K562 (cell line): ENCODE data around the gene IL1F10. TPM values are rescaled to one million over a fixed set of nuclear protein-coding genes. Genes with fewer than 3 reads are reported as not detected.

Experiments used
- ATAC-seq: fragments of 200-7000 bp; cut with Tn5 transposase; 3 replicates; pipeline ENCODE4 v1.9.1; 2020; ENCODE audit warnings: moderate library complexity
- BruUV-seq: library from RNA; stranded (reverse); fragments of 400-500 nt; replicated peaks from 2 replicates; lab custom pipeline; 2021; lab: Mats Ljungman, UMichigan
- CTCF ChIA-PET: fragments of 300-600 bp; formaldehyde crosslinking; extraction: SDS; loops from one replicate; lab custom pipeline; 2021; ENCODE audit warnings: low intra/inter-chr PET ratio; lab: Yijun Ruan, JAX
- POLR2A ChIA-PET: fragments of 300-600, 350-650 bp; sonication (Branson Sonifier 250); formaldehyde crosslinking; extraction: SDS; loops from one replicate; lab custom pipeline; 2021; ENCODE audit warnings: antibody characterized with exemption, inconsistent platforms; lab: Yijun Ruan, JAX
- DNase-seq, 4 experiments: peaks; one replicate each; pipeline versions ENCODE4 v3.0.0 to v3.0.0-alpha.2; 2011 to 2018; ENCODE audit warnings: low spot score in 3 of 4, mixed read lengths in 3 of 4; ENCODE audit errors: extremely low read depth in 1 of 4
- FAIRE-seq: peaks from 2 replicates; lab custom pipeline; 2011; peaks lifted over from hg19 to GRCh38; lab: Jason Lieb, UNC
- H2AFZ ChIP-seq: 2 replicates; pipeline ENCODE4 v1.6.0; 2011; ENCODE audit warnings: low read depth, low read length, control low read depth, inconsistent platforms
- H3K27ac ChIP-seq: fragments of 200-600 bp; 3 replicates; pipeline ENCODE4 v1.8.0; 2011; ENCODE audit warnings: low read depth, mild to moderate bottlenecking, control low read depth, inconsistent platforms, low read length, moderate library complexity, mixed read lengths; ENCODE audit errors: extremely low read depth
- H3K27me3 ChIP-seq, 2 experiments: fragments of 300-600 bp in 1 of 2; 2 replicates in 1 of 2; 3 replicates in 1 of 2; pipeline versions ENCODE4 v1.6.0 to v1.8.0; 2011; ENCODE audit warnings: inconsistent platforms in 2 of 2, low read length in 2 of 2, mild to moderate bottlenecking in 1 of 2, mixed read lengths in 1 of 2, moderate library complexity in 1 of 2; ENCODE audit not compliant: control insufficient read depth in 2 of 2, insufficient read depth in 2 of 2
- H3K36me3 ChIP-seq: fragments of 300-600 bp; 3 replicates; pipeline ENCODE4 v1.8.0; 2011; ENCODE audit warnings: mild to moderate bottlenecking, low read length, inconsistent platforms; ENCODE audit not compliant: control insufficient read depth, insufficient read depth
- H3K4me1 ChIP-seq, 2 experiments: fragments of 200-600 bp in 1 of 2; replicated peaks in 1 of 2; 2 replicates in 1 of 2; 3 replicates in 1 of 2; pipeline versions ENCODE4 v1.5.1 to v1.8.0; 2011; ENCODE audit warnings: inconsistent platforms in 2 of 2, low read length in 2 of 2, mild to moderate bottlenecking in 1 of 2, mixed read lengths in 1 of 2, moderate library complexity in 1 of 2; ENCODE audit not compliant: control insufficient read depth in 2 of 2, insufficient read depth in 2 of 2
- H3K4me2 ChIP-seq: 2 replicates; pipeline ENCODE4 v1.6.1; 2011; ENCODE audit warnings: low read length, control low read depth, inconsistent platforms, mixed read lengths; ENCODE audit not compliant: insufficient read depth
- H3K4me3 ChIP-seq: fragments of 200-600 bp; sonication (generic), shearing (Covaris generic); 2 replicates; pipeline ENCODE4 v1.5.1; 2016; ENCODE audit warnings: control low read depth, inconsistent platforms
- H3K79me2 ChIP-seq: fragments of 200-600 bp; 3 replicates; pipeline ENCODE4 v1.8.0; 2011; ENCODE audit warnings: low read length, inconsistent platforms; ENCODE audit not compliant: control insufficient read depth, insufficient read depth
- H3K9ac ChIP-seq, 2 experiments: 2 replicates each; pipeline versions ENCODE4 v1.6.0 to v1.6.1; 2011; ENCODE audit warnings: low read depth in 2 of 2, low read length in 2 of 2, control low read depth in 1 of 2, inconsistent platforms in 1 of 2, mild to moderate bottlenecking in 1 of 2, mixed read lengths in 1 of 2; ENCODE audit not compliant: insufficient read depth in 1 of 2
- H3K9me1 ChIP-seq: one replicate; pipeline ENCODE4 v1.6.0; 2011; ENCODE audit warnings: inconsistent platforms, mild to moderate bottlenecking, low read length, moderate library complexity; ENCODE audit not compliant: control insufficient read depth, insufficient read depth
- H3K9me3 ChIP-seq: replicated peaks from 2 replicates; pipeline ENCODE4 v1.5.1; 2011; ENCODE audit warnings: low read depth, low read length, inconsistent platforms; ENCODE audit not compliant: control insufficient read depth, insufficient read depth
- H4K20me1 ChIP-seq: replicated peaks from 2 replicates; pipeline ENCODE4 v1.6.1; 2011; ENCODE audit warnings: low read length, inconsistent platforms, mixed read lengths; ENCODE audit not compliant: control insufficient read depth, insufficient read depth
- CREB1 ChIP-seq, 2 experiments: sonication (generic) in 1 of 2; formaldehyde crosslinking in 1 of 2; IDR thresholded peaks; 2 replicates each; pipeline versions ENCODE4 v1.6.1 to v1.8.0; 2012 to 2022; ENCODE audit warnings: inconsistent platforms in 1 of 2, mild to moderate bottlenecking in 1 of 2, missing genetic modification reagents in 1 of 2, moderate library complexity in 1 of 2
- FOSL1 ChIP-seq: fragments of 200-800 bp; sonication (Bioruptor generic); conservative IDR thresholded peaks from 2 replicates; pipeline ENCODE4 v1.6.1; 2016; ENCODE audit warnings: missing genetic modification characterization, missing compliant biosample characterization
- KDM1A ChIP-seq, 2 experiments: fragments of 450-650 bp; IDR thresholded peaks; 2 replicates each; pipeline ENCODE4 v1.6.1; 2016; ENCODE audit warnings: mild to moderate bottlenecking in 2 of 2
- NFXL1 ChIP-seq: fragments of 450-650 bp; formaldehyde crosslinking; IDR thresholded peaks from 2 replicates; pipeline ENCODE4 v1.4.0; 2021; ENCODE audit warnings: mild to moderate bottlenecking
- RFX1 ChIP-seq: fragments of 450-650 bp; IDR thresholded peaks from 2 replicates; pipeline ENCODE4 v1.6.1; 2016; ENCODE audit warnings: mild to moderate bottlenecking, moderate library complexity
- ZNF695 ChIP-seq: fragments of 450-650 bp; formaldehyde crosslinking; IDR thresholded peaks from 2 replicates; pipeline ENCODE4 v1.4.0; 2020; ENCODE audit warnings: mild to moderate bottlenecking, moderate library complexity
- WGBS: fragments of 100-300 bp; shearing (Covaris generic); methylation state at CpG from one replicate; pipeline ENCODE4 v1.1.6; 2016; ENCODE audit warnings: low coverage, mixed read lengths; ENCODE audit not compliant: insufficient coverage; ENCODE audit errors: missing lambda C conversion rate; 5-methylcytosine and 5-hydroxymethylcytosine counted together
- in situ Hi-C: fragments of 300-500 bp; cut with MboI; formaldehyde crosslinking; loops from 4 replicates; pipeline ENCODE4 v1.15.0; 2018; ENCODE audit warnings: inconsistent platforms, mixed read lengths
- intact Hi-C: fragments of 100-400 bp; cut with micrococcal nuclease; formaldehyde crosslinking; loops from 2 replicates; pipeline ENCODE4 v1.14.2; 2022
- polyA plus RNA-seq, 8 experiments: library from polyadenylated mRNA; depleted of rRNA in 4 of 8; stranded (reverse) in 5 of 8; unstranded in 3 of 8; fragments of >200 nt; fragmentation: Nextera tagmentation in 2 of 8; fragmentation: Illumina TruSeq in 1 of 8; extraction: Ambion mirVana in 2 of 8; extraction: Trizol in 1 of 8; gene quantifications; 2 replicates each; pipeline versions ENCODE4 v1.2.1 to v1.2.3, GENCODE V29; 2011 to 2014; ENCODE audit warnings: inconsistent platforms in 1 of 8, missing spikeins in 1 of 8
- total RNA-seq, 7 experiments: library from RNA; depleted of rRNA in 6 of 7; stranded (reverse); fragments of >200 nt in 6 of 7; fragmentation: Illumina TruSeq in 2 of 7; extraction: Trizol in 2 of 7; gene quantifications; 2 replicates each; pipeline versions ENCODE4 v1.2.1 to v1.2.3, GENCODE V29; 2011 to 2021; ENCODE audit warnings: low replicate concordance in 1 of 7

The IL1F10 gene
- total and polyA plus RNA-seq, 9 of the 15 experiments (the other 6 are each of a cell fraction or from before 2014, with no cell fraction given) = not detected

- no peaks in the 10 kb centered on the region for H3K9me1 ChIP-seq
- H3K79me2 ChIP-seq = no peaks in the 10 kb centered on the region
- H3K27ac ChIP-seq = no peak overlapping the region
- H3K36me3 ChIP-seq = no peaks in the 10 kb centered on the region
- no peak overlapping the region for H3K4me2 ChIP-seq
- H4K20me1 ChIP-seq = no peaks in the 10 kb centered on the region; the same call in 1 of the 2 replicates
- POLR2A ChIA-PET = interaction anchor here (1.2 to 1.8 kb wide), 2 partner anchors 7 to 11 kb away, joined by 3 to 11 read pairs; no protein-coding TSS in a partner anchor
- peaks cover 0 to 5% of the 10 kb centered on the region in 2 experiments; a peak in 3 of 5 replicates for H3K27me3 ChIP-seq
- H2AFZ ChIP-seq = no peak overlapping the region
- FAIRE-seq (no peak), DNase-seq (no peak)
- CTCF ChIA-PET = no interaction called here
- TF ChIP-seq ZNF695 (no peak), NFXL1 (CRISPR knock-in tag) (no peak), KDM1A (IDR thresholded peaks at IDR 0.05) (peak; percentile 49 to 64; a peak in 3 of 4 replicates)
- TF ChIP-seq, all 486 proteins: peak for 1
- intact Hi-C loops (loop anchor here (2.0 to 10.0 kb wide), 4 partner anchors 55 to 311 kb away; no protein-coding TSS in a partner anchor), in situ Hi-C loops (no loop called here)
- Histone ChIP-seq H3K9ac (no peak overlapping the region), H3K9me3 (no peaks in the 10 kb centered on the region), H3K4me1 (no peaks in the 10 kb centered on the region), H3K4me3 (no peak overlapping the region)
- 0% methylated on average over 2 of the region's 2 CpGs for WGBS
- ATAC-seq = no peak
- no TSS peak for BruUV-seq
Observed at GRCh38 chr2:113081488-113082210, 13.9 kb downstream of the IL1F10 start.

GRCh38 chr2:113083296-113083695, 15.5 kb downstream of the IL1F10 start:
- Histone ChIP-seq H3K4me3 (no peak overlapping the region), H2AFZ (no peak overlapping the region), H4K20me1 (no peaks in the 10 kb centered on the region; the same call in 1 of the 2 replicates), H3K36me3 (no peaks in the 10 kb centered on the region), H3K9ac (no peak overlapping the region), H3K27ac (no peak overlapping the region), H3K9me1 (no peaks in the 10 kb centered on the region), H3K9me3 (no peaks in the 10 kb centered on the region), H3K4me1 (no peaks in the 10 kb centered on the region), H3K79me2 (no peaks in the 10 kb centered on the region), H3K27me3 (peaks cover 2 to 4% of the 10 kb centered on the region in 2 experiments; a peak in 2 of 5 replicates), H3K4me2 (no peak overlapping the region)
- ChIA-PET POLR2A (no interaction called here), CTCF (no interaction called here)
- in situ Hi-C loops = no loop called here
- WGBS = 0% methylated on average over 8 of the region's 8 CpGs
- DNase-seq (no peak), ATAC-seq (no peak), FAIRE-seq (no peak)
- BruUV-seq = no TSS peak
- intact Hi-C loops = loop anchor here (5.0 to 10.0 kb wide), 3 partner anchors 119 to 309 kb away; no protein-coding TSS in a partner anchor
- peak; percentile 67 for TF ChIP-seq FOSL1 (tag)
- TF ChIP-seq RFX1 = no peak
- no peak for TF ChIP-seq CREB1 (IDR thresholded peaks at IDR 0.05)
- TF ChIP-seq CREB1 (CRISPR knock-in tag; IDR thresholded peaks at IDR 0.05) = peak; percentile 25; the same call in 1 of the 2 replicates
- TF ChIP-seq, all 486 proteins: peak for 2
